ENCODE data around the gene NSMCE1. TPM values are rescaled to one million over a fixed set of nuclear protein-coding genes. Genes with fewer than 3 reads are reported as not detected.

Gene NSMCE1
- total RNA-seq, 1 experiment from 2014 or later = 19.3 TPM

DNA sequence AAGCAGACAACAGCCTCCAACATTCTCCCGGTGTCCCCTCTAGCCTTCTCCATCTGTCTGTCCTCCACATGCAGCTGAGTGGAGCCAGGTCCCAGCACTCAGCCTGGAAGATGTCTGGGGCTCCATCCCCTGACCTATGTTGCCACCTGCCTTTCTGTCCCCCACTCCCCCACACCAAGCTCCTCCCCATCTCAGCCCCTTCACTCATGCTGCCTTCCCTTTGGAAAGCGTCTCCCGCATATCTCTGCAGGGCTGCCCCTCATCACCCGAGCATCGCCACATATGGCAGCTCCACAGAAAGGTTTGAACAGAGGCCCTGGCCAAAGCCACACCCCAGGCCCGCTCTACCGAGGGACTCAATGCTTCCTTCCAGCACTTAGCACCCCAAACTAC lies 24.2 kb downstream of the NSMCE1 start:
- TF ChIP-seq CTCF (conservative IDR thresholded peaks at IDR 0.05) = no peak

More for the DNA sequence above, 24.2 kb downstream of the NSMCE1 start:
- Histone ChIP-seq H4K20me1 (ENCODE audit: control insufficient read depth, insufficient read depth, insufficient read length) (no peaks in the 10 kb centered on the region), H3K79me1 (ENCODE audit: insufficient read depth, low read depth, low read length, poor library complexity, severe bottlenecking) (no peaks in the 10 kb centered on the region), H3K4me1 (ENCODE audit: insufficient read depth, low read length) (peaks cover 4% of the 10 kb centered on the region; the same call in 1 of the 2 replicates), H3K4ac (ENCODE audit: low read depth, low read length) (no peak overlapping the region), H4K5ac (ENCODE audit: insufficient read length, low read depth, low read length) (no peak overlapping the region), H3K27ac (ENCODE audit: insufficient read length, low read depth, low read length) (no peak overlapping the region), H2BK20ac (ENCODE audit: low read depth, low read length, poor library complexity, severe bottlenecking) (no peak overlapping the region), H3K14ac (ENCODE audit: insufficient read depth, low read length) (no peak overlapping the region), H3K18ac (ENCODE audit: insufficient read length, low read depth, low read length) (no peak overlapping the region), H3K4me2 (ENCODE audit: insufficient read depth, insufficient read length, low read length) (no peak overlapping the region), H3K23ac (ENCODE audit: insufficient read length, low read depth, low read length) (no peak overlapping the region), H2BK15ac (ENCODE audit: low read depth, low read length) (no peak overlapping the region), H2BK12ac (ENCODE audit: insufficient read length, low read depth, low read length) (no peak overlapping the region), H3K27me3 (ENCODE audit: insufficient read depth, low read length) (no peaks in the 10 kb centered on the region), H2BK5ac (ENCODE audit: insufficient read length, low read length) (no peak overlapping the region), H3K56ac (ENCODE audit: insufficient read length, low read depth, low read length) (no peak overlapping the region), H3T11ph (ENCODE audit: low read length) (no peak overlapping the region), H3K23me2 (ENCODE audit: insufficient read length, low read depth, low read length, poor library complexity, severe bottlenecking) (no peaks in the 10 kb centered on the region), H3K79me2 (ENCODE audit: insufficient read depth, low read length) (no peaks in the 10 kb centered on the region), H2AFZ (ENCODE audit: low read length) (no peak overlapping the region), H2AK5ac (ENCODE audit: insufficient read length, low read length) (no peak overlapping the region), H3K9me3 (ENCODE audit: control insufficient read depth, low read depth, low read length) (no peaks in the 10 kb centered on the region), H3K9ac (ENCODE audit: extremely low read depth, insufficient read length, low read length) (no peak overlapping the region), H2BK120ac (ENCODE audit: low read depth, low read length, poor library complexity, severe bottlenecking) (no peak overlapping the region), H4K91ac (ENCODE audit: insufficient read length, low read depth, low read length) (no peak overlapping the region), H4K8ac (replicated peaks; ENCODE audit: insufficient read length, low read depth, low read length) (no peak overlapping the region)
- WGBS (ENCODE audit: extremely low coverage, insufficient read length, low lambda C conversion rate) = no CpG with 5 or more reads among the region's 7 CpGs
- peak; percentile 22 for DNase-seq
- no peak overlapping the region for H3K4me3 Mint-ChIP-seq
- peak overlapping the region in 2 of 3 experiments; percentile 50 to 56; a peak in 3 of 7 replicates for H3K27ac Mint-ChIP-seq
- no peaks in the 10 kb centered on the region for H3K27me3 Mint-ChIP-seq (ENCODE audit: low read depth)
- peaks cover 11 to 15% of the 10 kb centered on the region in 2 experiments for H3K4me1 Mint-ChIP-seq
- no peaks in the 10 kb centered on the region for H3K36me3 Mint-ChIP-seq (ENCODE audit: insufficient read depth in 1 of 3, low read depth in 3 of 3)
- no peaks in the 10 kb centered on the region for H3K9me3 Mint-ChIP-seq

Data from H9 (cell line).